Activated B cell treated with CpG ODN at 0.5 μM for 24 hours (primary cell): Measurements from ENCODE around the gene GSAP. TPM values are rescaled to one million over a fixed set of nuclear protein-coding genes. Genes with fewer than 3 reads are reported as not detected.

ENCODE experiments used
- ATAC-seq: fragments of 200-7000 bp; cut with Tn5 transposase; one replicate; pipeline ENCODE4 v1.10.0; 2021; ENCODE audit warnings: low read depth, mild to moderate bottlenecking, moderate library complexity
- CTCF ChIA-PET: fragments of 350-600 bp; sonication (Branson Sonifier 250); formaldehyde crosslinking; loops from one replicate; lab custom pipeline; 2021; ENCODE audit warnings: antibody characterized with exemption; lab: Charles Lee
- POLR2A ChIA-PET: fragments of 350-600 bp; sonication (Branson Sonifier 250); formaldehyde crosslinking; loops from one replicate; lab custom pipeline; 2021; ENCODE audit warnings: antibody characterized with exemption; lab: Charles Lee
- DNase-seq: peaks from one replicate; pipeline ENCODE4 v3.0.0; 2022
- H3K27ac Mint-ChIP-seq: one replicate; pipeline ENCODE4 v1.8.0; 2020; ENCODE audit warnings: mixed read lengths
- H3K27me3 Mint-ChIP-seq: one replicate; pipeline ENCODE4 v1.8.0; 2021; ENCODE audit warnings: mixed read lengths
- H3K36me3 Mint-ChIP-seq: one replicate; pipeline ENCODE4 v1.8.0; 2021; ENCODE audit warnings: low read depth, mixed read lengths
- H3K4me1 Mint-ChIP-seq: one replicate; pipeline ENCODE4 v1.8.0; 2021; ENCODE audit warnings: mixed read lengths
- H3K4me3 Mint-ChIP-seq: one replicate; pipeline ENCODE4 v1.8.0; 2020; ENCODE audit warnings: mild to moderate bottlenecking, mixed read lengths
- H3K9me3 Mint-ChIP-seq: one replicate; pipeline ENCODE4 v1.8.0; 2020; ENCODE audit warnings: mixed read lengths
- intact Hi-C: fragments of 100-400 bp; cut with micrococcal nuclease; formaldehyde crosslinking; loops from one replicate; pipeline ENCODE4 v1.15.1; 2024
- total RNA-seq: library from RNA; stranded (reverse); gene quantifications from 2 replicates; pipeline ENCODE4 v1.2.3, GENCODE V29; 2022
- TF ChIP-seq, protein P1 (sequence below): fragments of 200-600 bp; IDR thresholded peaks from one replicate; pipeline ENCODE4 v1.8.0; 2022; ENCODE audit warnings: antibody characterized with exemption, mild to moderate bottlenecking

The GSAP gene
- total RNA-seq, 1 donor from 2014 or later: 91.2 TPM

DNA sequence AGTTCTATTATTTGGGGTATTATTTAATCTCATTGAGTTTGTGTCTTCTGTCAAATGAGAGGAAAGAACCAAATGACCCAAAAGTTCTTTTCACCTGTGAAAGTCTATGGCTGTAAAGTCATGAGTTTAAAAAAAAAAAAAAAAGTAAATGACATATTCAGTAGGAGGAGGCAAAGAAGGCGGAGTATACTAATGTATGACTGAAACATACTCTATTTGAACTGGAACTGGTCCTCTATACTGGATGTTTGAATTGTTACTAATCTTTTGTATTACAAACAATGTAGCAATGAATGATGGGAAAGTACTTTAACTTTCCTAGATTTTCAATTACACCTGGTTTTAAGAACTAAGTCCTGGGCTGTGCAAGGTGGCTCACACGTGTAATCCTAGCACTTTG is 24.9 kb upstream of the GSAP start:
- TF ChIP-seq, protein P1, sequence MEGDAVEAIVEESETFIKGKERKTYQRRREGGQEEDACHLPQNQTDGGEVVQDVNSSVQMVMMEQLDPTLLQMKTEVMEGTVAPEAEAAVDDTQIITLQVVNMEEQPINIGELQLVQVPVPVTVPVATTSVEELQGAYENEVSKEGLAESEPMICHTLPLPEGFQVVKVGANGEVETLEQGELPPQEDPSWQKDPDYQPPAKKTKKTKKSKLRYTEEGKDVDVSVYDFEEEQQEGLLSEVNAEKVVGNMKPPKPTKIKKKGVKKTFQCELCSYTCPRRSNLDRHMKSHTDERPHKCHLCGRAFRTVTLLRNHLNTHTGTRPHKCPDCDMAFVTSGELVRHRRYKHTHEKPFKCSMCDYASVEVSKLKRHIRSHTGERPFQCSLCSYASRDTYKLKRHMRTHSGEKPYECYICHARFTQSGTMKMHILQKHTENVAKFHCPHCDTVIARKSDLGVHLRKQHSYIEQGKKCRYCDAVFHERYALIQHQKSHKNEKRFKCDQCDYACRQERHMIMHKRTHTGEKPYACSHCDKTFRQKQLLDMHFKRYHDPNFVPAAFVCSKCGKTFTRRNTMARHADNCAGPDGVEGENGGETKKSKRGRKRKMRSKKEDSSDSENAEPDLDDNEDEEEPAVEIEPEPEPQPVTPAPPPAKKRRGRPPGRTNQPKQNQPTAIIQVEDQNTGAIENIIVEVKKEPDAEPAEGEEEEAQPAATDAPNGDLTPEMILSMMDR: no peak
- no peak for DNase-seq
- H3K4me1 Mint-ChIP-seq: no peaks in the 10 kb centered on the region
- intact Hi-C loops: loop anchor here (5.0 kb wide), 1 partner anchor 36 kb away; no protein-coding TSS in a partner anchor
- POLR2A ChIA-PET: no interaction called here
- H3K4me3 Mint-ChIP-seq: no peak overlapping the region
- no peaks in the 10 kb centered on the region for H3K9me3 Mint-ChIP-seq
- no peak for ATAC-seq
- H3K27ac Mint-ChIP-seq: no peak overlapping the region
- H3K27me3 Mint-ChIP-seq: no peaks in the 10 kb centered on the region
- H3K36me3 Mint-ChIP-seq: no peaks in the 10 kb centered on the region
- CTCF ChIA-PET: no interaction called here

DNA sequence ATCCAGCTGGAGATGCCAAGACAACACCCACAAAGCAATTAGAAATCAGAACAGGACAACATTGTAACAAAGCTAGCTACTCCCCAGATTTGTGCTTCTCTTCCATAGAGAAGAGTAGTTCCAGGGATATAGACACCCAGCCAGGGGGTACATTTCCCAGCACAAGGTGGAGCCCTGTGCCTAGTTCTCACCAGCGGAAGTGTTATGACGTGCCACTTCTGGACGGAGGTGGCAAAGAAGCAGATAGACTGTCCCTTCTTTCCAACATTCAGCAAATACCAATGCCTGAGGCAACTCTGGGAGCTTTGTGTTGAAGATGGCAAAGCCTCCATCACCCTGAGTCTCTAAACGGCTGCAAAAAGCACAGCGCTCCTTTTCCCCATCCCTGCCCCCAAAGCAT is 23.4 kb upstream of the GSAP start:
- H3K4me3 Mint-ChIP-seq: no peak overlapping the region
- intact Hi-C loops: no loop called here
- H3K4me1 Mint-ChIP-seq: no peaks in the 10 kb centered on the region
- no peaks in the 10 kb centered on the region for H3K9me3 Mint-ChIP-seq
- TF ChIP-seq, protein P1: no peak
- ATAC-seq: no peak
- POLR2A ChIA-PET: interaction anchor here (1.2 kb wide), 1 partner anchor 12 kb away, joined by 4 read pairs; no protein-coding TSS in a partner anchor
- DNase-seq: no peak
- CTCF ChIA-PET: interaction anchor here (1.1 kb wide), 1 partner anchor 212 kb away, joined by 3 read pairs; no protein-coding TSS in a partner anchor
- H3K27me3 Mint-ChIP-seq: no peaks in the 10 kb centered on the region
- H3K36me3 Mint-ChIP-seq: no peaks in the 10 kb centered on the region
- H3K27ac Mint-ChIP-seq: no peak overlapping the region

DNA sequence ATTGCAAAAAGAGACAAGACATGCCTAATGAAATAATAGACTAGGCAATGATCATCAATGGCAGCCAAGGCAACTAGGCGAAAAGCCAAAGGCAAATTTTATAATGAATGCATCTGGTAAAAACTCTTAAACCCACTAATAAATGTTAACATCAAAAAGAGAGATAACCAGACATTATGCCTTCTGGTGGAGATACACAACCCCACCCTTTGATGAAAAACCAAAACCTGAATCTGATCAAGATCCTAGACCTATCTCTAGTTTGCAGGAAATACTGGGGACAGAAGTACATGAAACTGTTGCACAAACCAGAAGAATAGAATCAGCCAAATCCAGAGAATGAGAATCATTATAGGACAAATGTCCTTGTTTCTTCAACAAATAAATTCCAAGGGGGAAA is 22.0 kb upstream of the GSAP start:
- intact Hi-C loops: no loop called here
- H3K27me3 Mint-ChIP-seq: no peaks in the 10 kb centered on the region
- no peak overlapping the region for H3K4me3 Mint-ChIP-seq
- no peaks in the 10 kb centered on the region for H3K36me3 Mint-ChIP-seq
- TF ChIP-seq, protein P1: no peak
- no peak overlapping the region for H3K27ac Mint-ChIP-seq
- ATAC-seq (no peak), DNase-seq (no peak)
- CTCF ChIA-PET: no interaction called here
- H3K4me1 Mint-ChIP-seq: no peaks in the 10 kb centered on the region
- H3K9me3 Mint-ChIP-seq: no peaks in the 10 kb centered on the region
- POLR2A ChIA-PET: no interaction called here

DNA sequence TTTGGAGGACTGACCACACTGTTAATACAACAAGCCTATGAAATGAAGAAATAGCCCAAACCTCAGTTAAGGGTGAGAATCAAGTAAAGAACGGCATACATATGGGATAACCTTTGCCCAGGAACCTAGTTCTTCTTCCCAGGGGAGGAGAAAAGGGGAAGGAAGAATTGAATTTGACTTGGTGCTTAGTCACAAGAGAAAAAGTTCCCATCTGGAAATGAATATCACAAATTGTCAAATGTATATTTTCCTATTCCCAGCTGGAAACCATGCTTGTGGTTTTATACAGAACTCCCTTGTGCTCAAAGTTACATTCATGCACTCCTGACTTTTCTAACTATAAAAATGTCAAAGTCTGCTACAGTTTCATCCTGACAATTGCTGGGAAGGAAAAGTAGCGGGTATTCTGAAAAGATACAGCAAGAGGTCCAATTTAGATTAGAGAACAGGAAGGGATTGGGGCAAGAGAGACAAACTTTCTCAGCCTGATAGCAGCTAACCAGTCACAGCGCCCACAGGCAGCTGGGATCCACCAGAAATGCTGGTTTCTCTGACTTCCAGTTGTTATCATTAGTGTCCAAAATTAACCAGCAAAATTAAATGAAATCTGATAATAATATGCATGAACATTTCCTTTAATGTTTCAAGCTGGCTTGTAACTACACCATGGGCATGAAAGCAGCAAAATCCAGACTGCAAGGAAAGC is 18.6 kb upstream of the GSAP start:
- intact Hi-C loops: no loop called here
- Mint-ChIP-seq H3K4me3 (no peak overlapping the region), H3K36me3 (no peaks in the 10 kb centered on the region), H3K27me3 (no peaks in the 10 kb centered on the region), H3K27ac (no peak overlapping the region), H3K4me1 (no peaks in the 10 kb centered on the region), H3K9me3 (no peaks in the 10 kb centered on the region)
- TF ChIP-seq, protein P1: no peak
- POLR2A ChIA-PET: interaction anchor here (1.2 kb wide), 1 partner anchor 19 kb away, joined by 6 read pairs; the partner anchor contains the start of gene GSAP
- CTCF ChIA-PET: no interaction called here
- DNase-seq: no peak
- no peak for ATAC-seq

DNA sequence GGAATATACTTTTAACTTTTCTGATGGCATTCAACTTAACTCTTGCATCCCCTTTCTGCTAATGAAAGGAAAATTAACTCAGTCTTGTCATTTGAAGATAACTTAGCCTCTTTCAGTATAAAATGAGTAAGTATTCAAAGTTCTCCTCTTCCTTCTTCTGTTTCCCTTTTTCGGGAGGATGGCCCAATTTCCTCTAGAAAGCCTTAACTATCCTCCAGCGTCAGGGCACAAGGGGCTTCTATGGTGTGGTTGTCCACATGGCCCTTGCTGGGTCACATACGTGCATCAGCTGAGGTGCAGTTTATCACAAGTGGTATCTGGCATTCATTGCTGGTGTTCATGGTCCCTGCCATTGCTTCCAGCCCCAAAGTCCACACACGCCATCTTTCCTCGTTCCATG is 17.8 kb upstream of the GSAP start:
- POLR2A ChIA-PET: no interaction called here
- H3K27me3 Mint-ChIP-seq: no peaks in the 10 kb centered on the region
- no peak overlapping the region for H3K4me3 Mint-ChIP-seq
- CTCF ChIA-PET: no interaction called here
- DNase-seq (no peak), ATAC-seq (no peak)
- no peak overlapping the region for H3K27ac Mint-ChIP-seq
- peaks cover 3% of the 10 kb centered on the region for H3K4me1 Mint-ChIP-seq
- no peaks in the 10 kb centered on the region for H3K9me3 Mint-ChIP-seq
- intact Hi-C loops: no loop called here
- TF ChIP-seq, protein P1: no peak
- no peaks in the 10 kb centered on the region for H3K36me3 Mint-ChIP-seq
